ENCODE measurements around the gene UBE3D. TPM values are rescaled to one million over a fixed set of nuclear protein-coding genes. Genes with fewer than 3 reads are reported as not detected.
A peak's percentile ranks its signal among the peaks of the same experiment; 100 is the strongest.

The UBE3D gene
- total and polyA plus RNA-seq, 2 experiments from 2014 or later: 17.5 to 31.4 TPM

- H3K4me2 ChIP-seq: no peak overlapping the region
- H3K27me3 Mint-ChIP-seq (ENCODE audit: insufficient read depth, low read depth, poor library complexity): no peaks in the 10 kb centered on the region
- H3K9me3 Mint-ChIP-seq: no peaks in the 10 kb centered on the region
- H3K27me3 ChIP-seq (ENCODE audit: insufficient read depth): no peaks in the 10 kb centered on the region
- H3K36me3 Mint-ChIP-seq (ENCODE audit: low read depth): no peaks in the 10 kb centered on the region
- H3K36me3 ChIP-seq (ENCODE audit: insufficient read depth): no peaks in the 10 kb centered on the region
- ATAC-seq (no peak), DNase-seq (ENCODE audit: low spot score) (no peak)
- H3K4me1 Mint-ChIP-seq: peaks cover 4% of the 10 kb centered on the region; the same call in 1 of the 3 replicates
- no peaks in the 10 kb centered on the region for H4K20me1 ChIP-seq (replicated peaks; ENCODE audit: insufficient read depth)
- no peak overlapping the region for H3K4me3 Mint-ChIP-seq
- H3K4me1 ChIP-seq (ENCODE audit: insufficient read depth): no peaks in the 10 kb centered on the region
- H3K79me2 ChIP-seq (replicated peaks; ENCODE audit: insufficient read depth): no peaks in the 10 kb centered on the region
- H3K27ac Mint-ChIP-seq: 0 out of 2 replicates have a peak overlapping the region, but pooled peaks have one; percentile 33
- no peaks in the 10 kb centered on the region for H3F3A ChIP-seq (replicated peaks; ENCODE audit: low read depth)
- H3K9me2 ChIP-seq (ENCODE audit: insufficient read depth): 0 out of 2 replicates have a peak, but pooled peaks cover 12% of the 10 kb centered on the region
- no peak overlapping the region for H3K4me3 ChIP-seq
- H3K27ac ChIP-seq (ENCODE audit: low read depth): no peak overlapping the region
- H2AFZ ChIP-seq: no peak overlapping the region
- no peak for TF ChIP-seq ZNF114 (CRISPR knock-in tag; IDR thresholded peaks at IDR 0.05)
- no peak for TF ChIP-seq POLR2AphosphoS5 (IDR thresholded peaks at IDR 0.05; ENCODE audit: low read depth)
- TF ChIP-seq ZNF331 (CRISPR knock-in tag; IDR thresholded peaks at IDR 0.05; ENCODE audit: low read depth): no peak
- no peak for TF ChIP-seq NANOG (IDR thresholded peaks at IDR 0.05; ENCODE audit: borderline replicate concordance)
- no peak for TF ChIP-seq ETS1 (IDR thresholded peaks at IDR 0.05)
- TF ChIP-seq CREB1 (CRISPR knock-in tag; IDR thresholded peaks at IDR 0.05; ENCODE audit: low read depth): no peak
These were observed 190.0 kb downstream of the UBE3D start for GRCh38 chr6:82875573-82876185.

- Histone ChIP-seq H3K4me3 (no peak overlapping the region), H3K4me1 (ENCODE audit: insufficient read depth) (no peaks in the 10 kb centered on the region), H3K79me2 (replicated peaks; ENCODE audit: insufficient read depth) (no peaks in the 10 kb centered on the region), H2AFZ (peak overlapping the region; percentile 54; the same call in 1 of the 2 replicates), H3K27ac (ENCODE audit: low read depth) (no peak overlapping the region), H3K36me3 (ENCODE audit: insufficient read depth) (no peaks in the 10 kb centered on the region), H3K27me3 (ENCODE audit: insufficient read depth) (no peaks in the 10 kb centered on the region), H3K4me2 (no peak overlapping the region), H4K20me1 (replicated peaks; ENCODE audit: insufficient read depth) (no peaks in the 10 kb centered on the region), H3K9me2 (ENCODE audit: insufficient read depth) (0 out of 2 replicates have a peak, but pooled peaks cover 12% of the 10 kb centered on the region), H3F3A (replicated peaks; ENCODE audit: low read depth) (no peaks in the 10 kb centered on the region)
- no peaks in the 10 kb centered on the region for H3K9me3 Mint-ChIP-seq
- no peak for TF ChIP-seq REST (IDR thresholded peaks at IDR 0.05; ENCODE audit: unreplicated experiment)
- TF ChIP-seq ETS1 (IDR thresholded peaks at IDR 0.05): no peak
- no peak for TF ChIP-seq EZH2phosphoT487 (IDR thresholded peaks at IDR 0.05; ENCODE audit: unreplicated experiment)
- TF ChIP-seq JUNB (IDR thresholded peaks at IDR 0.05; ENCODE audit: unreplicated experiment): no peak
- TF ChIP-seq STAT1 (IDR thresholded peaks at IDR 0.05; ENCODE audit: unreplicated experiment): no peak
- no peak for TF ChIP-seq ZNF114 (CRISPR knock-in tag; IDR thresholded peaks at IDR 0.05)
- TF ChIP-seq NANOG (IDR thresholded peaks at IDR 0.05; ENCODE audit: borderline replicate concordance): no peak
- TF ChIP-seq ZNF331 (CRISPR knock-in tag; IDR thresholded peaks at IDR 0.05; ENCODE audit: low read depth): no peak
- H3K4me1 Mint-ChIP-seq: peaks cover 4% of the 10 kb centered on the region; the same call in 1 of the 3 replicates
- no peak overlapping the region for H3K4me3 Mint-ChIP-seq
- DNase-seq (ENCODE audit: low spot score): no peak
- no peak for ATAC-seq
- no peaks in the 10 kb centered on the region for H3K27me3 Mint-ChIP-seq (ENCODE audit: insufficient read depth, low read depth, poor library complexity)
- no peak overlapping the region for H3K27ac Mint-ChIP-seq
- H3K36me3 Mint-ChIP-seq (ENCODE audit: low read depth): no peaks in the 10 kb centered on the region
These were observed 190.8 kb downstream of the UBE3D start for GRCh38 chr6:82874867-82875266.
